ENCODE results near the gene G6PC3.
A peak's percentile ranks its signal among the peaks of the same experiment; 100 is the strongest.
"Not testable (repeated sequence)": the region's sequence is repeated elsewhere in the genome, so short reads cannot be mapped to it uniquely, and the experiment has no call there.

G6PC3 gene

GRCh38 chr17:44070455-44071197, at the start of gene G6PC3:
Gene G6PC3, plus strand, starts transcription at chr17:44070735. Its CDS starts 231 bp downstream, at chr17:44070966.
- DNase-seq: peak; percentile 75 to 85

- DNase-seq: not testable (repeated sequence)
Observed at GRCh38 chr17:44021227-44021626, 49.3 kb upstream of the G6PC3 start.

- no peak for DNase-seq
Observed at GRCh38 chr17:44022246-44022645, 48.3 kb upstream of the G6PC3 start.

- no peak for DNase-seq
Observed at GRCh38 chr17:44023545-44024270, 46.8 kb upstream of the G6PC3 start.

- no peak for DNase-seq
Observed at GRCh38 chr17:44024271-44024663, 46.3 kb upstream of the G6PC3 start.

- no peak for DNase-seq
Observed at GRCh38 chr17:44024853-44025252, 45.7 kb upstream of the G6PC3 start.

GRCh38 chr17:44029736-44030135, 40.8 kb upstream of the G6PC3 start:
- no peak for DNase-seq

- no peak for DNase-seq
Observed at GRCh38 chr17:44030482-44030881, 40.1 kb upstream of the G6PC3 start.

- DNase-seq: no peak
Observed at GRCh38 chr17:44033861-44034408, 36.6 kb upstream of the G6PC3 start.

GRCh38 chr17:44034688-44035087, 35.8 kb upstream of the G6PC3 start:
- not testable (repeated sequence) for DNase-seq

- no peak for DNase-seq
Observed at GRCh38 chr17:44037471-44037870, 33.1 kb upstream of the G6PC3 start.

GRCh38 chr17:44038604-44039011, 31.9 kb upstream of the G6PC3 start:
- DNase-seq: no peak

GRCh38 chr17:44039829-44040635, 30.5 kb upstream of the G6PC3 start:
- no peak for DNase-seq

GRCh38 chr17:44043272-44043696, 27.3 kb upstream of the G6PC3 start:
- no peak for DNase-seq

- no peak for DNase-seq
Observed at GRCh38 chr17:44044071-44044470, 26.5 kb upstream of the G6PC3 start.

GRCh38 chr17:44045486-44045885, 25.0 kb upstream of the G6PC3 start:
- DNase-seq: no peak

- DNase-seq: not testable (repeated sequence)
Observed at GRCh38 chr17:44046893-44047292, 23.6 kb upstream of the G6PC3 start.

GRCh38 chr17:44049294-44050060, 21.1 kb upstream of the G6PC3 start:
- no peak for DNase-seq

GRCh38 chr17:44053125-44053872, 17.2 kb upstream of the G6PC3 start:
- DNase-seq: no peak

GRCh38 chr17:44059101-44059892, 11.2 kb upstream of the G6PC3 start:
- no peak for DNase-seq

- DNase-seq: no peak
Observed at GRCh38 chr17:44061446-44061845, 9.1 kb upstream of the G6PC3 start.
